ENCODE measurements around the gene SLC22A14. TPM values are rescaled to one million over a fixed set of nuclear protein-coding genes. Genes with fewer than 3 reads are reported as not detected.

Gene SLC22A14
- total RNA-seq, 1 experiment from 2014 or later: 0.22 TPM

GRCh38 chr3:38361496-38361895 lies 79.4 kb downstream of the SLC22A14 start:
- Histone ChIP-seq H4K20me1 (ENCODE audit: insufficient read depth) (no peaks in the 10 kb centered on the region), H3K79me2 (ENCODE audit: insufficient read depth, low read length) (peaks cover 9% of the 10 kb centered on the region; the same call in 1 of the 2 replicates), H3K27me3 (ENCODE audit: insufficient read depth, low read length) (no peaks in the 10 kb centered on the region), H2AFZ (ENCODE audit: low read depth, low read length, poor library complexity, severe bottlenecking) (no peak overlapping the region), H3K27ac (ENCODE audit: low read depth, low read length) (no peak overlapping the region), H3K9me2 (ENCODE audit: insufficient read depth) (no peaks in the 10 kb centered on the region), H3K36me3 (ENCODE audit: control insufficient read depth in 1 of 2, insufficient read depth in 2 of 2, low read length in 2 of 2) (peaks cover 6 to 13% of the 10 kb centered on the region in 2 experiments; a peak in 3 of 4 replicates), H3K4me3 (replicated peaks in 1 of 2; ENCODE audit: low read depth in 1 of 2, low read length in 2 of 2) (no peak overlapping the region), H3K9me3 (ENCODE audit: control insufficient read depth in 1 of 2, insufficient read depth in 1 of 2, low read depth in 1 of 2, low read length in 2 of 2) (no peaks in the 10 kb centered on the region), H3K4me2 (ENCODE audit: low read length) (no peak overlapping the region), H3K9ac (ENCODE audit: low read length) (no peak overlapping the region), H3K4me1 (ENCODE audit: control insufficient read depth in 1 of 2, insufficient read depth in 2 of 2, low read length in 2 of 2) (no peaks in the 10 kb centered on the region)
- TF ChIP-seq ZBTB33 (IDR thresholded peaks at IDR 0.05; ENCODE audit: extremely low read depth, insufficient replicate concordance, low read length) (no peak), ELF1 (IDR thresholded peaks at IDR 0.05; ENCODE audit: borderline replicate concordance, low read depth) (no peak), RAD21 (IDR thresholded peaks at IDR 0.05; ENCODE audit: low read depth) (no peak), CTCF (IDR thresholded peaks at IDR 0.05 in 2 of 3, conservative IDR thresholded peaks at IDR 0.05 in 1 of 3; ENCODE audit: borderline replicate concordance in 1 of 3, insufficient read depth in 1 of 3, low read depth in 2 of 3, low read length in 2 of 3) (no peak), ZFX (IDR thresholded peaks at IDR 0.05) (no peak), ATF3 (IDR thresholded peaks at IDR 0.05) (no peak), JUND (IDR thresholded peaks at IDR 0.05) (no peak), POLR2A (IDR thresholded peaks at IDR 0.05; ENCODE audit: borderline replicate concordance, extremely low read depth, insufficient read depth, insufficient read length) (no peak), ZNF274 (IDR thresholded peaks at IDR 0.05; ENCODE audit: low read depth, low read length) (no peak), MAX (IDR thresholded peaks at IDR 0.05) (no peak), POLR2AphosphoS5 (IDR thresholded peaks at IDR 0.05; ENCODE audit: low read depth, low read length) (no peak)
- ChIA-PET POLR2A (no interaction called here), RAD21 (ENCODE audit: low non-redundant PET in 1 of 2, low total read pairs in 2 of 2, uncharacterized antibody in 2 of 2, unreplicated experiment in 2 of 2) (no interaction called here), CTCF (no interaction called here)
- ATAC-seq (no peak), DNase-seq (ENCODE audit: low read depth, low spot score) (no peak)
- intact Hi-C loops (cut with micrococcal nuclease): no loop called here
- no TSS peak for BruUV-seq (replicated peaks)
